ENCODE results near the gene PLEKHM3. TPM values are rescaled to one million over a fixed set of nuclear protein-coding genes. Genes with fewer than 3 reads are reported as not detected.

The PLEKHM3 gene
- total RNA-seq, 6 experiments from 2014 or later = 4.4 to 13.4 (median 8.9) TPM

DNA sequence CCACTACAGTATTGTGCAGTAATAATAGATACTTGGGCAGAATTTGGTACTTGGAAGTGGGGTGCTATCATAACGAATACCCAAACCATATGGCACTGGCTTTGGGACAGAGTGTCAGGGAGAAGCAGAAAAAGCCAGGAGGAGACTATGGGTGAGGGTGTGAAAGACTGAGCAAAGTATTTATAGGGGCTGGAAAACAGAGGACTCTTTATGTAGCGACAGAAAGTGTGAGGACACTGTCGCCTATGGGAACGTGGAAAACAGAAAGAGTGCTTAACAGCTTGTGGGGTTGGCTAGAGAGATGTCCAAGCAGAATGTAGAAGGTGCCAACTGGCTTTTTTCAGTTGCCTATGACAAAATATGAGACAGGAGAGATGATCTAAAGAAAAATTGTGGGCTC lies 40.7 kb upstream of the PLEKHM3 start:
- H3K36me3 ChIP-seq = no peaks in the 10 kb centered on the region
- H3K4me1 ChIP-seq = no peaks in the 10 kb centered on the region
- no peak overlapping the region for H3K27ac ChIP-seq
- H3K4me3 ChIP-seq = no peak overlapping the region
- no peaks in the 10 kb centered on the region for H3K9me3 ChIP-seq
- TF ChIP-seq POLR2A (IDR thresholded peaks at IDR 0.05) = no peak
- TF ChIP-seq, protein P1, sequence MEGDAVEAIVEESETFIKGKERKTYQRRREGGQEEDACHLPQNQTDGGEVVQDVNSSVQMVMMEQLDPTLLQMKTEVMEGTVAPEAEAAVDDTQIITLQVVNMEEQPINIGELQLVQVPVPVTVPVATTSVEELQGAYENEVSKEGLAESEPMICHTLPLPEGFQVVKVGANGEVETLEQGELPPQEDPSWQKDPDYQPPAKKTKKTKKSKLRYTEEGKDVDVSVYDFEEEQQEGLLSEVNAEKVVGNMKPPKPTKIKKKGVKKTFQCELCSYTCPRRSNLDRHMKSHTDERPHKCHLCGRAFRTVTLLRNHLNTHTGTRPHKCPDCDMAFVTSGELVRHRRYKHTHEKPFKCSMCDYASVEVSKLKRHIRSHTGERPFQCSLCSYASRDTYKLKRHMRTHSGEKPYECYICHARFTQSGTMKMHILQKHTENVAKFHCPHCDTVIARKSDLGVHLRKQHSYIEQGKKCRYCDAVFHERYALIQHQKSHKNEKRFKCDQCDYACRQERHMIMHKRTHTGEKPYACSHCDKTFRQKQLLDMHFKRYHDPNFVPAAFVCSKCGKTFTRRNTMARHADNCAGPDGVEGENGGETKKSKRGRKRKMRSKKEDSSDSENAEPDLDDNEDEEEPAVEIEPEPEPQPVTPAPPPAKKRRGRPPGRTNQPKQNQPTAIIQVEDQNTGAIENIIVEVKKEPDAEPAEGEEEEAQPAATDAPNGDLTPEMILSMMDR (IDR thresholded peaks at IDR 0.05) = no peak
- no peaks in the 10 kb centered on the region for H3K27me3 ChIP-seq
- intact Hi-C loops (cut with DNase I) = no loop called here
- 83% methylated on average over 4 of the region's 4 CpGs for WGBS (ENCODE audit: insufficient coverage, low coverage, low lambda C conversion rate, missing lambda C conversion rate)
- ATAC-seq (no peak), DNase-seq (no peak)

DNA sequence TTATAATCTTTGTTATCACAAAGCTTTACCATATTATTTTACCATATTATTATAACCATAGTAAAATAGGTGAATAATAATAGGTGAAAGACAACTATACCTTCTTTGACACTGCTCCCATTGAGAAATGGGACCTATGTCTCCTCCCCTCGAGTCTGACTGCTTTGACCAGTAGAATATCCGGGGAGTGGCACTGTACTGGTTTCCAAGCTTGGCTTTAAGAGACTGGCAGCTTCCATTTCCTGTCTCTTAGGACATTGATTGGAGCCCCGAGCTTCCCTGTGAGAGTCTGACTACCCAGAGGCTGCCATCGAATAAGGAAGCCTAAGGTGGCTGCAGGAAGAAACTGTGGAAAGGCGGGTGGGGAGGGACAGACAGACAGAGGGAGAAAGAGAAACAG lies 40.1 kb upstream of the PLEKHM3 start:
- no peak overlapping the region for H3K4me3 ChIP-seq
- intact Hi-C loops (cut with DNase I) = no loop called here
- WGBS (ENCODE audit: insufficient coverage, low coverage, low lambda C conversion rate, missing lambda C conversion rate) = 72% methylated on average over 4 of the region's 5 CpGs
- no peaks in the 10 kb centered on the region for H3K9me3 ChIP-seq
- TF ChIP-seq, protein P1 (IDR thresholded peaks at IDR 0.05) = no peak
- no peak for TF ChIP-seq POLR2A (IDR thresholded peaks at IDR 0.05)
- H3K27ac ChIP-seq = no peak overlapping the region
- no peaks in the 10 kb centered on the region for H3K4me1 ChIP-seq
- H3K36me3 ChIP-seq = no peaks in the 10 kb centered on the region
- no peak for DNase-seq
- no peak for ATAC-seq
- H3K27me3 ChIP-seq = no peaks in the 10 kb centered on the region

DNA sequence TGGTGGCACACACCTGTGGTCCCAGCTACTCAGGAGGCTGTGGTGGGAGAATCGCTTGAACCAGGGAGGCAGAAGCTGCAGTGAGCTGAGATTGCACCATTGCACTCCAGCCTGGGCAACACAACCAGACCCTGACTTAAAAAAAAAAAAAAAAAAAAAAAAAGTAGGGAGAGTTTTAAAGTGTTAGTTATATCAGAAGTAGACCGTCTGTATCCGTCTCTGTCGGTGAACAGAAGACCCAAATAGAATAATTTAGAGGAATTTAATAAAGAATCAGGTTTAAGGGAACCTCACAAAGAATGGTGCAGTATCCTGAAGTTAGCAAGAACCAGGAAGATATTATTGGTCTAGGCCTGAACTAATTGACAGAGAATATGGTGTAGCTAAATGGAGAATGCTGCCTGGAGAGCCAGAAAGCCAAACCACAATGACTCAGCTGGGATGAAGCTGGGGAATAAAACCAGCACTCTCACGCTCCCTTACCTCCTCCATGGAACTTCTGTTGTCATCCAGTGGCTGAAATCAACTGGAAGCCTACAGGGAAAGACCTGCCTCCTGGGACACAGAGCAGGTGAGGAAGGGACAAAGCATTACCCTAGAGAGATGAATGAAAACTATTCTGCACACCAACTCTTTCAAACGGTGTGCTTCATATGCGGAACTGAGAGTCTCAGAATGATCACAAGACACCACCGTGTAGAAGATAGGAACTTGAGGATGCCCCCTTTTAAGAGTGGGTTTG lies 39.1 kb upstream of the PLEKHM3 start:
- Histone ChIP-seq H3K27ac (no peak overlapping the region), H3K27me3 (no peaks in the 10 kb centered on the region), H3K4me3 (no peak overlapping the region), H3K4me1 (no peaks in the 10 kb centered on the region), H3K9me3 (no peaks in the 10 kb centered on the region), H3K36me3 (no peaks in the 10 kb centered on the region)
- no peak for TF ChIP-seq POLR2A (IDR thresholded peaks at IDR 0.05)
- TF ChIP-seq, protein P1 (IDR thresholded peaks at IDR 0.05) = no peak
- 47% methylated on average over 7 of the region's 8 CpGs for WGBS (ENCODE audit: insufficient coverage, low coverage, low lambda C conversion rate, missing lambda C conversion rate)
- ATAC-seq = no peak
- intact Hi-C loops (cut with DNase I) = no loop called here
- no peak for DNase-seq

DNA sequence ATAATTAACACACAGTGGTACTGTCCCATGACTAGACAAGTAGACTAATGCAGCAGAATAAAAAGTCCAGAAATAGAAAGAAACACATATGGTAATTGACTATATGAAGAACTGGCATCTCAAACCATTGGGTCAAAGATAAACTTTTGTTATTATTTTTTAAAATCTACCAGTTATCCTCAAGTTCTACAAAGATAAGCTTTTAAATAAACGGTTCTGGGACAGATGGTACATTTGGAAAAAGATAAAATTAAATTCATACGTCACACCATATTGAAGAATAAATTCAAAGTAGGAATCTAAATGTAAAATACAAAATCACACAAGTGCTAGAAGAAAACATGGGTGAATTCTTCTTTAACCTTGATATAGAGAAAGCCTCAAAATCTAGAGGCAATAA lies 37.6 kb upstream of the PLEKHM3 start:
- intact Hi-C loops (cut with DNase I) = no loop called here
- Histone ChIP-seq H3K9me3 (no peaks in the 10 kb centered on the region), H3K4me3 (no peak overlapping the region), H3K36me3 (no peaks in the 10 kb centered on the region), H3K27me3 (no peaks in the 10 kb centered on the region), H3K4me1 (no peaks in the 10 kb centered on the region), H3K27ac (no peak overlapping the region)
- ATAC-seq (no peak), DNase-seq (no peak)
- 51% methylated on average over 2 of the region's 2 CpGs for WGBS (ENCODE audit: insufficient coverage, low coverage, low lambda C conversion rate, missing lambda C conversion rate)
- TF ChIP-seq, protein P1 (IDR thresholded peaks at IDR 0.05) = no peak

Measured in right lobe of liver (tissue), 6 donors.